Loucy (cell line): ENCODE data around the gene CPED1.

Experiments used
- H2AFZ ChIP-seq: fragments of 200-600 bp; sonication (generic); 2 replicates; pipeline ENCODE4 v1.6.0; 2016; ENCODE audit warnings: antibody characterized with exemption, mild to moderate bottlenecking, low read length, moderate library complexity
- H3F3A ChIP-seq: fragments of 200-600 bp; 2 replicates; pipeline ENCODE4 v1.6.0; 2016; ENCODE audit warnings: antibody characterized with exemption, low read depth, mild to moderate bottlenecking
- H3K27me3 ChIP-seq: fragments of 200-600 bp; sonication (generic); 2 replicates; pipeline ENCODE4 v1.6.1; 2014; ENCODE audit warnings: low read length, mild to moderate bottlenecking; ENCODE audit not compliant: insufficient read depth, poor library complexity, severe bottlenecking
- H3K36me3 ChIP-seq: fragments of 200-600 bp; sonication (generic); 2 replicates; pipeline ENCODE4 v1.6.1; 2016; ENCODE audit warnings: low read length; ENCODE audit not compliant: insufficient read depth
- H3K4me1 ChIP-seq: fragments of 200-600 bp; sonication (generic); 2 replicates; pipeline ENCODE4 v1.5.1; 2014; ENCODE audit warnings: low read length, mild to moderate bottlenecking; ENCODE audit not compliant: insufficient read depth, poor library complexity, severe bottlenecking
- H3K4me2 ChIP-seq: fragments of 200-600 bp; sonication (generic); 2 replicates; pipeline ENCODE4 v1.6.0; 2014; ENCODE audit warnings: antibody characterized with exemption, low read length, low read depth, mild to moderate bottlenecking; ENCODE audit not compliant: poor library complexity, severe bottlenecking
- H3K4me3 ChIP-seq: fragments of 200-600 bp; sonication (generic); 2 replicates; pipeline ENCODE4 v1.5.1; 2014; ENCODE audit warnings: low read length, mild to moderate bottlenecking, mixed read lengths; ENCODE audit not compliant: poor library complexity, severe bottlenecking
- H3K79me2 ChIP-seq: fragments of 200-600 bp; sonication (generic); 2 replicates; pipeline ENCODE4 v1.6.1; 2014; ENCODE audit warnings: low read length; ENCODE audit not compliant: insufficient read depth
- H3K9ac ChIP-seq: fragments of 200-600 bp; sonication (generic); 2 replicates; pipeline ENCODE4 v1.6.0; 2014; ENCODE audit warnings: mild to moderate bottlenecking, low read depth, low read length, moderate library complexity; ENCODE audit not compliant: poor library complexity, severe bottlenecking
- H3K9me2 ChIP-seq: fragments of 200-600 bp; sonication (generic); replicated peaks from 2 replicates; pipeline ENCODE4 v1.6.1; 2016; ENCODE audit warnings: low read depth, low read length, mixed read lengths
- H3K9me3 ChIP-seq: fragments of 200-600 bp; sonication (generic); 2 replicates; pipeline ENCODE4 v1.6.1; 2014; ENCODE audit warnings: mild to moderate bottlenecking, antibody characterized with exemption, low read length, low read depth; ENCODE audit not compliant: insufficient read depth
- H4K20me1 ChIP-seq: fragments of 200-600 bp; sonication (generic); 2 replicates; pipeline ENCODE4 v1.6.0; 2014; ENCODE audit warnings: antibody characterized with exemption, low read length, mild to moderate bottlenecking; ENCODE audit not compliant: insufficient read depth, poor library complexity, severe bottlenecking
- EZH2phosphoT487 ChIP-seq: fragments of 200-600 bp; IDR thresholded peaks from 2 replicates; pipeline ENCODE4 v1.6.1; 2018; ENCODE audit warnings: antibody characterized with exemption, mild to moderate bottlenecking, moderate library complexity, borderline replicate concordance
- TF ChIP-seq, protein P1 (sequence below): fragments of 200-600 bp; sonication (generic); conservative IDR thresholded peaks from 2 replicates; pipeline ENCODE4 v1.5.1; 2014; ENCODE audit warnings: mild to moderate bottlenecking, antibody characterized with exemption, low read length

Gene CPED1

DNA sequence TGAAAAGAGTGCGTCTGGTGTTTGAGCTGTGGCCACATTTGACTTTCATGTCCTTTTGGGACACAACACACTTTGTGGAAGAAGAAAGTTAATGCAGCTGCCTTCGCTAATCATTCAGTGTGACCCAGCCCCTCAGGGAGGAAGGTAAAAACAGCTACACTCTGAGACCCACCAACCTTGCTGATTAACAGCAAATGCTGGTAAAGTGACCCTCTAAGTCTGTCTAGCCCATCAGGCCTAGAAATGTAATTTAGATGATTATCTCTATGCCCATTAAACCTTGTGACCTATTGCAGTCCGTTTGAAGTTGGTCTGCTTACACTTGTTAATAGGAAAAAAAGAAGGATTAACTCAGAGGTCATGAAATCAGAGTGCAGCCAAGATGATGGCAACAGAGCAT, 178.4 kb downstream of the CPED1 start:
- Histone ChIP-seq H3K27me3 (no peaks in the 10 kb centered on the region), H2AFZ (no peak overlapping the region), H3K9ac (no peak overlapping the region), H3K4me2 (no peak overlapping the region), H3K9me3 (no peaks in the 10 kb centered on the region), H3K4me3 (no peak overlapping the region), H4K20me1 (no peaks in the 10 kb centered on the region), H3F3A (no peaks in the 10 kb centered on the region), H3K36me3 (no peaks in the 10 kb centered on the region), H3K4me1 (no peaks in the 10 kb centered on the region), H3K79me2 (no peaks in the 10 kb centered on the region), H3K9me2 (no peaks in the 10 kb centered on the region)
- no peak for TF ChIP-seq EZH2phosphoT487
- TF ChIP-seq, protein P1, sequence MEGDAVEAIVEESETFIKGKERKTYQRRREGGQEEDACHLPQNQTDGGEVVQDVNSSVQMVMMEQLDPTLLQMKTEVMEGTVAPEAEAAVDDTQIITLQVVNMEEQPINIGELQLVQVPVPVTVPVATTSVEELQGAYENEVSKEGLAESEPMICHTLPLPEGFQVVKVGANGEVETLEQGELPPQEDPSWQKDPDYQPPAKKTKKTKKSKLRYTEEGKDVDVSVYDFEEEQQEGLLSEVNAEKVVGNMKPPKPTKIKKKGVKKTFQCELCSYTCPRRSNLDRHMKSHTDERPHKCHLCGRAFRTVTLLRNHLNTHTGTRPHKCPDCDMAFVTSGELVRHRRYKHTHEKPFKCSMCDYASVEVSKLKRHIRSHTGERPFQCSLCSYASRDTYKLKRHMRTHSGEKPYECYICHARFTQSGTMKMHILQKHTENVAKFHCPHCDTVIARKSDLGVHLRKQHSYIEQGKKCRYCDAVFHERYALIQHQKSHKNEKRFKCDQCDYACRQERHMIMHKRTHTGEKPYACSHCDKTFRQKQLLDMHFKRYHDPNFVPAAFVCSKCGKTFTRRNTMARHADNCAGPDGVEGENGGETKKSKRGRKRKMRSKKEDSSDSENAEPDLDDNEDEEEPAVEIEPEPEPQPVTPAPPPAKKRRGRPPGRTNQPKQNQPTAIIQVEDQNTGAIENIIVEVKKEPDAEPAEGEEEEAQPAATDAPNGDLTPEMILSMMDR: no peak

DNA sequence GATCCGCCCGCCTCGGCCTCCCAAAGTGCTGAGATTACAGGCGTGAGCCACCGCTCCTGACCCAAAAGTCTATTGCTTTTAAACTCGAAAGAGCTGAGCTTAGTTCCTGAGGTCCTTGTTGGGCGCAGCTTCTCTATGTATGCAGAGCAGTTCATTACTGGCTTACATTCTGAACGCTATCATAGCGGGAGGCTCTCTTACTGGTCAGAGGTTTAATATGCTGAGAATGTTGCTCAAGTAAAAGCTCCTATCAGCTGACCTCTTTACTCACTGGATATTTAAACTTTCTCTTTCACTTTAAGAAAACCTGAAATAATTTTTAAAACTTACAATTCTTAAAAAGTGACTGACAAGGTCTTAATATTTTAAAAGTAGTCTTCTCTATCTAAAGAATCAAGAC, 179.5 kb downstream of the CPED1 start:
- Histone ChIP-seq H3K4me1 (no peaks in the 10 kb centered on the region), H3K79me2 (no peaks in the 10 kb centered on the region), H3K36me3 (no peaks in the 10 kb centered on the region), H4K20me1 (no peaks in the 10 kb centered on the region), H3K4me3 (no peak overlapping the region), H3K9me2 (no peaks in the 10 kb centered on the region), H3K9me3 (no peaks in the 10 kb centered on the region), H3K9ac (no peak overlapping the region), H2AFZ (no peak overlapping the region), H3F3A (no peaks in the 10 kb centered on the region), H3K27me3 (no peaks in the 10 kb centered on the region), H3K4me2 (no peak overlapping the region)
- TF ChIP-seq, protein P1: no peak
- TF ChIP-seq EZH2phosphoT487: no peak

DNA sequence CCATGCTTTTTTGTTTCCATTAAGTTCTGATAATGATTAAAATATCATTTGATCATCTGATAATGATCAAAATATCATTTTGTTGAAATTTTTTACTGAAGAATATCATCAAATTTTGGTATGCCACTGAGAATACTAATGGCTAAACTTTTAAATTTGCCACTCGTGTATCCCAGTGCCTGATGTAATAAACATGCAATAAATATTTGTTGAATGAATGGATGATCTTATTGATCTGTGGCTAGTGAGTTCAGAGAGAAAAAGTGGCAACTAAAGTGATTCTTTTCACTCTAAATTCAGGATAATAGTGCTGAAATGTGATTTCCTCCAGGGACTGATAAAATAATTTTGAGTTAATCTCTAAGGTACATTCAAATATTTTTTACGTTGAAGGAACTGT, 181.0 kb downstream of the CPED1 start:
- H2AFZ ChIP-seq: no peak overlapping the region
- no peaks in the 10 kb centered on the region for H3K27me3 ChIP-seq

More for the DNA sequence above, 181.0 kb downstream of the CPED1 start:
- Histone ChIP-seq H3K9me3 (no peaks in the 10 kb centered on the region), H3K4me2 (no peak overlapping the region), H4K20me1 (no peaks in the 10 kb centered on the region), H3K9ac (no peak overlapping the region), H3K4me1 (no peaks in the 10 kb centered on the region), H3F3A (no peaks in the 10 kb centered on the region), H3K79me2 (no peaks in the 10 kb centered on the region), H3K36me3 (no peaks in the 10 kb centered on the region), H3K9me2 (no peaks in the 10 kb centered on the region), H3K4me3 (no peak overlapping the region)
- TF ChIP-seq, protein P1: no peak
- TF ChIP-seq EZH2phosphoT487: no peak
